Mesodermal cell (in vitro differentiated cells): ENCODE results near the gene GON7.

Experiments used
- H3K27ac ChIP-seq: 2 replicates; pipeline ENCODE4 v1.7.0; 2013; ENCODE audit warnings: mild to moderate bottlenecking, low read depth, low read length, moderate library complexity; ENCODE audit not compliant: severe bottlenecking
- H3K36me3 ChIP-seq: 2 replicates; pipeline ENCODE4 v1.7.1; 2013; ENCODE audit warnings: mild to moderate bottlenecking, low read length, moderate library complexity; ENCODE audit not compliant: control insufficient read depth, insufficient read depth
- H3K4me1 ChIP-seq: one replicate; pipeline ENCODE4 v1.7.1; 2013; ENCODE audit warnings: mild to moderate bottlenecking, low read length; ENCODE audit not compliant: insufficient read depth, control insufficient read depth, poor library complexity, severe bottlenecking
- H3K4me3 ChIP-seq: 2 replicates; pipeline ENCODE4 v1.7.0; 2013; ENCODE audit warnings: low read length, control low read depth, mild to moderate bottlenecking; ENCODE audit not compliant: insufficient read depth, poor library complexity, severe bottlenecking; ENCODE audit errors: extremely low read depth
- H3K9me3 ChIP-seq: 2 replicates; pipeline ENCODE4 v1.7.1; 2013; ENCODE audit warnings: mild to moderate bottlenecking, low read length, moderate library complexity; ENCODE audit not compliant: control insufficient read depth
- WGBS, 2 experiments: methylation state at CpG; one replicate each; pipeline ENCODE4 v1.1.5; 2013; ENCODE audit warnings: missing lambda C conversion rate in 2 of 2; ENCODE audit not compliant: insufficient coverage in 2 of 2; 5-methylcytosine and 5-hydroxymethylcytosine counted together

GON7 gene

GRCh38 chr14:93155667-93156066, 51.2 kb downstream of the GON7 start:
- Histone ChIP-seq H3K36me3 (no peaks in the 10 kb centered on the region), H3K27ac (no peak overlapping the region), H3K9me3 (no peaks in the 10 kb centered on the region), H3K4me3 (no peak overlapping the region), H3K4me1 (no peaks in the 10 kb centered on the region)
- WGBS, 2 experiments, result no CpG with 5 or more reads among the region's 2 CpGs

GRCh38 chr14:93153121-93153520, 53.7 kb downstream of the GON7 start:
- H3K4me1 ChIP-seq, result no peaks in the 10 kb centered on the region
- no peaks in the 10 kb centered on the region for H3K9me3 ChIP-seq
- WGBS, 2 experiments, result 90 to 94% methylated on average over 3 to 5 of the region's 7 CpGs
- no peak overlapping the region for H3K27ac ChIP-seq
- no peak overlapping the region for H3K4me3 ChIP-seq
- H3K36me3 ChIP-seq, result no peaks in the 10 kb centered on the region
